ENCODE data around the gene IRGC.

- TF ChIP-seq SMAD3 (CRISPR knock-in tag; IDR thresholded peaks at IDR 0.05) (0 out of 2 replicates have a peak, but pooled peaks have one; percentile 21), GABPB1 (CRISPR knock-in tag; IDR thresholded peaks at IDR 0.05) (peak; percentile 75), EHMT2 (IDR thresholded peaks at IDR 0.05; ENCODE audit: borderline replicate concordance, low read depth, low read length) (no peak), TEAD2 (CRISPR knock-in tag; IDR thresholded peaks at IDR 0.05) (no peak), ZNF446 (CRISPR knock-in tag; IDR thresholded peaks at IDR 0.05) (no peak), SYNCRIP (IDR thresholded peaks at IDR 0.05; ENCODE audit: insufficient read depth, low read depth, low read length) (no peak), NPAS2 (CRISPR knock-in tag; IDR thresholded peaks at IDR 0.05; ENCODE audit: borderline replicate concordance) (no peak), MAZ (IDR thresholded peaks at IDR 0.05; ENCODE audit: borderline replicate concordance, low read depth, low read length) (peak; percentile 68), MAZ (CRISPR knock-in tag; IDR thresholded peaks at IDR 0.05; ENCODE audit: low read depth) (no peak; the same call in 1 of the 2 replicates), KAT8 (CRISPR knock-in tag; IDR thresholded peaks at IDR 0.05) (peak; percentile 85), BHLHE40 (IDR thresholded peaks at IDR 0.05; ENCODE audit: low read length) (peak; percentile 75), SOX6 (IDR thresholded peaks at IDR 0.05) (no peak), SOX6 (CRISPR knock-in tag; IDR thresholded peaks at IDR 0.05) (peak; percentile 46; the same call in 1 of the 2 replicates), TBX2 (CRISPR knock-in tag; IDR thresholded peaks at IDR 0.05; ENCODE audit: borderline replicate concordance) (no peak; the same call in 1 of the 2 replicates)
- TF ChIP-seq, protein P1, sequence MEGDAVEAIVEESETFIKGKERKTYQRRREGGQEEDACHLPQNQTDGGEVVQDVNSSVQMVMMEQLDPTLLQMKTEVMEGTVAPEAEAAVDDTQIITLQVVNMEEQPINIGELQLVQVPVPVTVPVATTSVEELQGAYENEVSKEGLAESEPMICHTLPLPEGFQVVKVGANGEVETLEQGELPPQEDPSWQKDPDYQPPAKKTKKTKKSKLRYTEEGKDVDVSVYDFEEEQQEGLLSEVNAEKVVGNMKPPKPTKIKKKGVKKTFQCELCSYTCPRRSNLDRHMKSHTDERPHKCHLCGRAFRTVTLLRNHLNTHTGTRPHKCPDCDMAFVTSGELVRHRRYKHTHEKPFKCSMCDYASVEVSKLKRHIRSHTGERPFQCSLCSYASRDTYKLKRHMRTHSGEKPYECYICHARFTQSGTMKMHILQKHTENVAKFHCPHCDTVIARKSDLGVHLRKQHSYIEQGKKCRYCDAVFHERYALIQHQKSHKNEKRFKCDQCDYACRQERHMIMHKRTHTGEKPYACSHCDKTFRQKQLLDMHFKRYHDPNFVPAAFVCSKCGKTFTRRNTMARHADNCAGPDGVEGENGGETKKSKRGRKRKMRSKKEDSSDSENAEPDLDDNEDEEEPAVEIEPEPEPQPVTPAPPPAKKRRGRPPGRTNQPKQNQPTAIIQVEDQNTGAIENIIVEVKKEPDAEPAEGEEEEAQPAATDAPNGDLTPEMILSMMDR (CRISPR knock-in tag; IDR thresholded peaks at IDR 0.05), result no peak
These were observed 38.8 kb downstream of the IRGC start, which contains the start of gene SMG9 for GRCh38 chr19:43754503-43755255.

Data from HepG2 (cell line).